Activated CD8-positive, alpha-beta T cell treated with anti-CD3 and anti-CD28 coated beads for 36 hours (primary cell): ENCODE results near the gene TAX1BP1. TPM values are rescaled to one million over a fixed set of nuclear protein-coding genes. Genes with fewer than 3 reads are reported as not detected.

Experiments used
- ATAC-seq: fragments of 200-7000 bp; cut with Tn5 transposase; one replicate; pipeline ENCODE4 v1.10.0; 2021; ENCODE audit warnings: mild to moderate bottlenecking, moderate library complexity
- CTCF ChIA-PET: fragments of 350-600 bp; sonication (Branson Sonifier 250); formaldehyde crosslinking; loops from one replicate; lab custom pipeline; 2021; ENCODE audit warnings: antibody characterized with exemption; lab: Charles Lee
- POLR2A ChIA-PET: fragments of 350-600 bp; sonication (Branson Sonifier 250); formaldehyde crosslinking; loops from one replicate; lab custom pipeline; 2021; ENCODE audit warnings: antibody characterized with exemption; lab: Charles Lee
- DNase-seq: peaks from one replicate; pipeline ENCODE4 v3.0.0-alpha.2; 2020
- H3K27ac Mint-ChIP-seq: one replicate; pipeline ENCODE4 v1.8.0; 2021; ENCODE audit warnings: mild to moderate bottlenecking, mixed read lengths
- H3K27me3 Mint-ChIP-seq: one replicate; pipeline ENCODE4 v1.8.0; 2021; ENCODE audit warnings: mixed read lengths
- H3K36me3 Mint-ChIP-seq: one replicate; pipeline ENCODE4 v1.8.0; 2021; ENCODE audit warnings: low read depth, mixed read lengths
- H3K4me1 Mint-ChIP-seq: one replicate; pipeline ENCODE4 v1.8.0; 2021; ENCODE audit warnings: low read depth, mixed read lengths
- H3K4me3 Mint-ChIP-seq: one replicate; pipeline ENCODE4 v1.8.0; 2021; ENCODE audit warnings: mild to moderate bottlenecking, moderate library complexity, mixed read lengths
- H3K9me3 Mint-ChIP-seq: one replicate; pipeline ENCODE4 v1.8.0; 2021; ENCODE audit warnings: mixed read lengths
- intact Hi-C: fragments of 100-400 bp; cut with micrococcal nuclease; formaldehyde crosslinking; loops from one replicate; pipeline ENCODE4 v1.10.0; 2022
- total RNA-seq, 2 experiments: library from RNA; stranded (reverse); gene quantifications; one replicate each; pipeline ENCODE4 v1.2.3, GENCODE V29; 2021
- TF ChIP-seq, protein P1 (sequence below): fragments of 200-600 bp; IDR thresholded peaks from one replicate; pipeline ENCODE4 v1.8.0; 2022; ENCODE audit warnings: antibody characterized with exemption, mild to moderate bottlenecking

TAX1BP1 gene
- total RNA-seq, 2 experiments from 2014 or later: 90.5 to 94.6 TPM

DNA sequence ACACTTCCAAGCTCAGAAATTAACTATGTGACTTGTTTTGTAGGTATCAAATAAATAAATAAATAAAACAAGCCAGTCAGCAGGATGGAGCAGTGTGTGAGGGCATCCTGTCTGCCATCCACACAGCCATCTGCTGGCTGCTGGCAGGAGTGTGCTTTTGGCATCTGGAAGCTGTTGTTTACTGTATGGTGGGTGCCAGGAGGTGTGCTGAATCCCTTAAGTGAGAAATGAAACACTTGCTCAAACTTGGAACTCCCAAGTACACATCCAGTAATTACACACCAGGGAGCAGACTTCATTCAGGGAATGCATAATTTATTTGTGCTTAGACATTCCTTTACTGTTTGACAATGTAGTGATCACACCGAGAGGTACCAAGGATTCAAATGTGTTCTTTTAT is 16.9 kb upstream of the TAX1BP1 start:
- intact Hi-C loops: no loop called here
- POLR2A ChIA-PET: no interaction called here

DNA sequence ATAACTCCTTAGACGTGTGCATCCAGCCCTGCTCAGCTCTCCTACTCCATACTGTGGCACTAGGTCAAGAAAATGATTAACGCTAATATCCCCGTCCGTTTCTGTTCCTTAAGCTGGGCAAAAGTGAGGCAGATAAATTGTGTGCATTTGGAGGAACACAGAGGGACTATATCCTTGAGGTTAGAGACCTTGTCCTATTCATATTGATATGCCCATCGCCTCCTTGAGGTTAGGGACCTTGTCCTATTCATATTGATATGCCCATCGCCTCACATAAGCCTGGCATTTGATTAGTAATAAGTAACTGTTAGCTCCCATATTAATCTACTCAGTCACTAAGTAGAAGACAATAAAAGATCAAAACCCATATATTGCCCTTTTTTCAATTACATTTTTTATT is 12.9 kb upstream of the TAX1BP1 start:
- no peak overlapping the region for H3K4me3 Mint-ChIP-seq
- H3K27me3 Mint-ChIP-seq: no peaks in the 10 kb centered on the region
- peaks cover 3% of the 10 kb centered on the region for H3K4me1 Mint-ChIP-seq
- DNase-seq (no peak), ATAC-seq (no peak)
- H3K27ac Mint-ChIP-seq: no peak overlapping the region
- no peaks in the 10 kb centered on the region for H3K9me3 Mint-ChIP-seq
- POLR2A ChIA-PET: no interaction called here
- intact Hi-C loops: no loop called here
- CTCF ChIA-PET: no interaction called here
- no peaks in the 10 kb centered on the region for H3K36me3 Mint-ChIP-seq
- TF ChIP-seq, protein P1, sequence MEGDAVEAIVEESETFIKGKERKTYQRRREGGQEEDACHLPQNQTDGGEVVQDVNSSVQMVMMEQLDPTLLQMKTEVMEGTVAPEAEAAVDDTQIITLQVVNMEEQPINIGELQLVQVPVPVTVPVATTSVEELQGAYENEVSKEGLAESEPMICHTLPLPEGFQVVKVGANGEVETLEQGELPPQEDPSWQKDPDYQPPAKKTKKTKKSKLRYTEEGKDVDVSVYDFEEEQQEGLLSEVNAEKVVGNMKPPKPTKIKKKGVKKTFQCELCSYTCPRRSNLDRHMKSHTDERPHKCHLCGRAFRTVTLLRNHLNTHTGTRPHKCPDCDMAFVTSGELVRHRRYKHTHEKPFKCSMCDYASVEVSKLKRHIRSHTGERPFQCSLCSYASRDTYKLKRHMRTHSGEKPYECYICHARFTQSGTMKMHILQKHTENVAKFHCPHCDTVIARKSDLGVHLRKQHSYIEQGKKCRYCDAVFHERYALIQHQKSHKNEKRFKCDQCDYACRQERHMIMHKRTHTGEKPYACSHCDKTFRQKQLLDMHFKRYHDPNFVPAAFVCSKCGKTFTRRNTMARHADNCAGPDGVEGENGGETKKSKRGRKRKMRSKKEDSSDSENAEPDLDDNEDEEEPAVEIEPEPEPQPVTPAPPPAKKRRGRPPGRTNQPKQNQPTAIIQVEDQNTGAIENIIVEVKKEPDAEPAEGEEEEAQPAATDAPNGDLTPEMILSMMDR: no peak

More for the DNA sequence above, 16.9 kb upstream of the TAX1BP1 start:
- Mint-ChIP-seq H3K4me1 (peaks cover 3% of the 10 kb centered on the region), H3K4me3 (no peak overlapping the region), H3K36me3 (no peaks in the 10 kb centered on the region), H3K27me3 (no peaks in the 10 kb centered on the region), H3K27ac (no peak overlapping the region), H3K9me3 (no peaks in the 10 kb centered on the region)
- DNase-seq (no peak), ATAC-seq (no peak)
- CTCF ChIA-PET: interaction anchor here (0.7 kb wide), 1 partner anchor 310 kb away, joined by 3 read pairs; no protein-coding TSS in a partner anchor
- TF ChIP-seq, protein P1: no peak

DNA sequence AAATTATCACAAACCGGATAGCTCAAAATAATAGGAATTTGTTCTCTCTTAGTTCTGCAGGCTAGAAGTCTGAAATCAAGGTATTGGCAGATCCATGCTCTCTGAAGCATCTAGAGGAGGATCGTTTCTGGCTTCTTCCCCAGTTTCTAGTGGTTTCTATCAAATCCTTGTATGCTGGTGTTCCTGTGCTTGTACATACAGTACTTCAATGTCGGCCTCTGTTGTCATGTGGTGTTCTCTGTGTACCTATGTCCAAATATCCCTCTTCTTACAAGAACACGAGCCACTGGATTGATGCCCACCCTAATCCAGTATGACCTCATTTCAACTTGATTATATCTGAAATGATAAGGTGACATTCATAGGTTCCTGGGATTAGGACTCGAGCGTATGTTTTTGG is 9.8 kb upstream of the TAX1BP1 start:
- ChIA-PET POLR2A (no interaction called here), CTCF (no interaction called here)
- H3K9me3 Mint-ChIP-seq: no peaks in the 10 kb centered on the region
- H3K27ac Mint-ChIP-seq: no peak overlapping the region
- intact Hi-C loops: no loop called here
- H3K4me1 Mint-ChIP-seq: peaks cover 3% of the 10 kb centered on the region
- TF ChIP-seq, protein P1: no peak
- no peaks in the 10 kb centered on the region for H3K27me3 Mint-ChIP-seq
- DNase-seq (no peak), ATAC-seq (no peak)
- H3K36me3 Mint-ChIP-seq: no peaks in the 10 kb centered on the region
- H3K4me3 Mint-ChIP-seq: no peak overlapping the region

DNA sequence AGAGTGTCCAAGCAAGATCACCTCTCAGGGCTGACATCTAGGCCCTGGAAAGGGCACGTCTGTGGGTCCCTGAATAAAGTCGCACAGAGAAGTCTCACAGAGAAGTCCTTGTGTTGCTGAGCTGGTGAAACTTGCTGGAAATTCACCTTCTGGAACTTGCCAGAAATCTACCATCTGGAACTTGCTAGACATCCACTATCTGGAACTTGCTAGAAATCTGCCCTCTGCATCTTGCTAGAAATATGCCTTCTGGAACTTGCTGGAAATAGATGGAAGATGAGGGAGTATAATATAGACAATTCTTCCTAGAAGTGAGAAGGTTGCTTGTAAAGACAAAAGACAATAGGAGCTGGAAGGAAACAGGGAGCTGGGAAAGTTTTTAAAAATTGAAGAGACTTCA is 5.4 kb upstream of the TAX1BP1 start:
- H3K36me3 Mint-ChIP-seq: no peaks in the 10 kb centered on the region
- POLR2A ChIA-PET: no interaction called here
- CTCF ChIA-PET: no interaction called here

DNA sequence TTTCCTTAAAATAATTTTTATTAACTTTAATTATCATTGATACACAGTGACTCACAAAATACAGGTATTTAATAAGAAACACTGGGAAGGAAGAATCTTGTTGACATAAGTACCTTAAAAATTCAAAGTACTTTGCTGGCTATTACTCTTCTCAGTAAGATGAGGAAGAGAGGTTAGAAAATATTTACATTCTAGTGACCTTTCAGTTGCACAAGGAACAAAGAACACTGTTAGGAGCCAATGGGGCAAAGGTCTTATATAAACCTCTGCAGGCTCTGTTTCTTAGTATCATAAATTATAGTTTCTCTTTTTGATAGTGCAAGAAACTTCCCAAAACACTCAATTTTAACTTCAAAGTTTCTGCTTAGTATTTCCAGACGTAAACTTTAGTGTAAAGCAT is 4.8 kb upstream of the TAX1BP1 start:
- Mint-ChIP-seq H3K27me3 (no peaks in the 10 kb centered on the region), H3K9me3 (no peaks in the 10 kb centered on the region), H3K36me3 (no peaks in the 10 kb centered on the region), H3K27ac (no peak overlapping the region), H3K4me1 (peaks cover 5% of the 10 kb centered on the region), H3K4me3 (no peak overlapping the region)
- ATAC-seq (no peak), DNase-seq (no peak)
- POLR2A ChIA-PET: interaction anchor here (1.0 kb wide), 1 partner anchor 414 kb away, joined by 3 read pairs; no protein-coding TSS in a partner anchor
- TF ChIP-seq, protein P1: no peak
- intact Hi-C loops: no loop called here
- CTCF ChIA-PET: no interaction called here

More for the DNA sequence above, 5.4 kb upstream of the TAX1BP1 start:
- Mint-ChIP-seq H3K9me3 (no peaks in the 10 kb centered on the region), H3K27me3 (no peaks in the 10 kb centered on the region), H3K4me1 (peaks cover 5% of the 10 kb centered on the region), H3K4me3 (no peak overlapping the region), H3K27ac (no peak overlapping the region)
- DNase-seq (no peak), ATAC-seq (no peak)
- intact Hi-C loops: no loop called here
- TF ChIP-seq, protein P1: no peak
